ENCODE measurements around the gene DYNC2I2.
A peak's percentile ranks its signal among the peaks of the same experiment; 100 is the strongest.
"Not testable (repeated sequence)": the region's sequence is repeated elsewhere in the genome, so short reads cannot be mapped to it uniquely, and the experiment has no call there.

Gene DYNC2I2

GRCh38 chr9:128615571-128615970 lies 41.1 kb downstream of the DYNC2I2 start:
- DNase-seq (no peak), ATAC-seq (no peak)

- no peak for DNase-seq
- no peak for ATAC-seq
Measured at GRCh38 chr9:128614728-128615127, 41.9 kb downstream of the DYNC2I2 start.

DNA sequence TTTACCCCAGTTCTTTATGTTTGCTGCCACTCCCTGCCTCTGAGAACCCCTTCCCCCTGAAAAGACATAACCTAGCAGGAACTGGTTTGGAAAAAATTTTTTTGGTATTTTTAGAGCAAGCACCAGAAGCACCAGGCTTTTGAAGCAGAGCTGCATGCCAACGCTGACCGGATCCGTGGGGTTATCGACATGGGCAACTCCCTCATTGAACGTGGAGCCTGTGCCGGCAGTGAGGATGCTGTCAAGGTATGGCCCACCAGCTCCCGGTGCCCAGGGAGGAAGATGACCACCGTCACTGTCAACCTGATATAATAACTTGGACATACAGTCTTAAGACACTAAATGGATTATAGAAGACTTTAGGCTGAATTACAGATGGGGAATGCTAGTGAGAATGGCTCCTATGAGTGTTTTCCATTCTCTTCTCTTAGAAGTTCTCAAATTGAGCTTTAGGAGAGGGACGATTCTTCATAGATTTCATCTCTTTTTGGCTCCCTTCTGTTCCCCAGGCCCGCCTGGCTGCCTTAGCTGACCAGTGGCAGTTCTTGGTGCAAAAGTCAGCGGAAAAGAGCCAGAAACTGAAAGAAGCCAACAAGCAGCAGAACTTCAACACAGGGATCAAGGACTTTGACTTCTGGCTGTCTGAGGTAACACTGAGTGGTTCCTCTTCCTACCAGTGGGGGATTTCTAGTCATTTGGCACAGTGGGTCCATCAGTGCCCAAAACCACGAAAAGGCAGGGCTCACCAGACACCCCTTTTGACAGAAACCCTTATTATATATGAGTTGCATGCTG lies 44.9 kb downstream of the DYNC2I2 start:
- no peak for DNase-seq
- ATAC-seq, result no peak

GRCh38 chr9:128610897-128611296 lies 45.8 kb downstream of the DYNC2I2 start:
- ATAC-seq, result no peak
- no peak for DNase-seq

DNA sequence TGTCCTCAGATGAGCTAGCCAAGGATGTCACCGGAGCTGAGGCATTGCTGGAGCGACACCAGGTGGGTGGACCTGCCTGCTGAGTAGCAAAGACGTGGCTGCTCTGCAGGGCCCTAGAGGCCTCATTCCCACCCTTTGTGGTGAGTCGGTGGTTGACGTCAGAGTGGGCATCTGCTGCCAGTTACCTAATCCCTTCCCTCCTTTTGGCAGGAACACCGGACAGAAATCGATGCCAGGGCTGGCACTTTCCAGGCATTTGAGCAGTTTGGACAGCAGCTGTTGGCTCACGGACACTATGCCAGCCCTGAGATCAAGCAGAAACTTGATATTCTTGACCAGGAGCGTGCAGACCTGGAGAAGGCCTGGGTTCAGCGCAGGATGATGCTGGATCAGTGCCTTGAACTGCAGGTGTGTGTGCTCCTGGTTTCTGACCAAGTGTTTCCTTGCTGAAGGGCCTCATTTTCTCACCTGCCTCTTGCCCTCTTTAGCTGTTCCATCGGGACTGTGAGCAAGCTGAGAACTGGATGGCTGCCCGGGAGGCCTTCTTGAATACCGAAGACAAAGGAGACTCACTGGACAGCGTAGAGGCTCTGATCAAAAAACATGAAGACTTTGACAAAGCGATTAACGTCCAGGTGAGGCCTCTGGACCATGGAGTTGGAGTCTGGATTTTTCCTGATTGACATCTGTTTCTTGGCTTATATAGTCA lies 48.9 kb downstream of the DYNC2I2 start:
- DNase-seq, result no peak
- no peak for ATAC-seq

DNA sequence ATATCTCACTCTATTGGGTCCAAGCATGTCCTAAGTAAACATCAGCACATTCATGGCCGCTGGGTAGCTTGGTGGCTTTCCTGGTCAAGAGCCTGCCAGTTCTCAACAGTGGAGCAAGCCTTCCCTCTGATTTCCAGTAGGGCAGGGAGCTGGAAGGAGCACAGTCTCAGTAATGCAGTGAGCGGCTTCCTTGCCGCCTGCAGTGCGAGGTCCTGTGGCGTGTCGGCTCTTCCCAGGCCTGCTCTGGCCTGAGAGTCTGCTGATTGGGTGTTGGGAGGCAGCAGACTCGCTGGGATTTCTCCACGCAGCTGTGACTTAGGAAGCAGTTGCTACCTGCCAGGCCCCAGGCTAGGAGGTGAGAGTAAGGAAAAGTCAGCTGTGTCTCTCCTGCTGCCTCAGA lies 53.0 kb downstream of the DYNC2I2 start:
- DNase-seq (no peak), ATAC-seq (no peak)

- ATAC-seq (no peak), DNase-seq (no peak)
Measured at GRCh38 chr9:128600099-128600498, 56.5 kb downstream of the DYNC2I2 start.

GRCh38 chr9:128595471-128595870 lies 61.2 kb downstream of the DYNC2I2 start:
- no peak for ATAC-seq

DNA sequence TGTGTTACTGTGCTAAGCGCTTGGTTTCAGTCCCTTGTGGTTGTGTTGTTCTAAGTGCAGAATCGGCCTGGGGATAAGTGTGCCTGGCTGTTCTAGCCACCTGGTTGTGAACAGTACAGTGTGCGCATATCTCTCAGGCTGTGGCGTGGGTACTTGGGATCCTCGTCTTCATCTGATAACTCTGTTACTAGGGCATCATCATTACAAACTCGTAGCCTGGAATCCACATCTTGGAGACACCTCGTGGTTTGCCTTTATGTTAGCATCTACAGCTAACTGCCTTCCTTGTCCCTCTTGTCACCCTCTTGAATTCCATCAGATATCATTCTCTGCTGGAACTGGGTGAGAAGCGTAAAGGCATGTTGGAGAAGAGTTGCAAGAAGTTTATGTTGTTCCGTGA lies 62.8 kb downstream of the DYNC2I2 start:
- DNase-seq (no peak), ATAC-seq (no peak)

More at GRCh38 chr9:128595471-128595870, 61.2 kb downstream of the DYNC2I2 start:
- no peak for DNase-seq

GRCh38 chr9:128593039-128593438 lies 63.6 kb downstream of the DYNC2I2 start:
- ATAC-seq (no peak), DNase-seq (no peak)

GRCh38 chr9:128588581-128589233 lies 67.9 kb downstream of the DYNC2I2 start:
- ATAC-seq, result no peak

GRCh38 chr9:128587453-128587852 lies 69.2 kb downstream of the DYNC2I2 start:
- DNase-seq, result peak; percentile 47
- peak; percentile 93 for ATAC-seq

More at GRCh38 chr9:128588581-128589233, 67.9 kb downstream of the DYNC2I2 start:
- no peak for DNase-seq

- not testable (repeated sequence) for DNase-seq, ATAC-seq
Measured at GRCh38 chr9:128586934-128587333, 69.7 kb downstream of the DYNC2I2 start.

- not testable (repeated sequence) for DNase-seq, ATAC-seq
Measured at GRCh38 chr9:128585155-128585554, 71.5 kb downstream of the DYNC2I2 start.

Data from stimulated activated naive CD8-positive, alpha-beta T cell treated with anti-CD3 and anti-CD28 coated beads, Interleukin-15, Interleukin-2, amounts not matched to agents 100 U/mL and 50 U/mL, for 24 hours (primary cell).